ENCODE measurements around the gene CENPX.

CENPX gene

DNA sequence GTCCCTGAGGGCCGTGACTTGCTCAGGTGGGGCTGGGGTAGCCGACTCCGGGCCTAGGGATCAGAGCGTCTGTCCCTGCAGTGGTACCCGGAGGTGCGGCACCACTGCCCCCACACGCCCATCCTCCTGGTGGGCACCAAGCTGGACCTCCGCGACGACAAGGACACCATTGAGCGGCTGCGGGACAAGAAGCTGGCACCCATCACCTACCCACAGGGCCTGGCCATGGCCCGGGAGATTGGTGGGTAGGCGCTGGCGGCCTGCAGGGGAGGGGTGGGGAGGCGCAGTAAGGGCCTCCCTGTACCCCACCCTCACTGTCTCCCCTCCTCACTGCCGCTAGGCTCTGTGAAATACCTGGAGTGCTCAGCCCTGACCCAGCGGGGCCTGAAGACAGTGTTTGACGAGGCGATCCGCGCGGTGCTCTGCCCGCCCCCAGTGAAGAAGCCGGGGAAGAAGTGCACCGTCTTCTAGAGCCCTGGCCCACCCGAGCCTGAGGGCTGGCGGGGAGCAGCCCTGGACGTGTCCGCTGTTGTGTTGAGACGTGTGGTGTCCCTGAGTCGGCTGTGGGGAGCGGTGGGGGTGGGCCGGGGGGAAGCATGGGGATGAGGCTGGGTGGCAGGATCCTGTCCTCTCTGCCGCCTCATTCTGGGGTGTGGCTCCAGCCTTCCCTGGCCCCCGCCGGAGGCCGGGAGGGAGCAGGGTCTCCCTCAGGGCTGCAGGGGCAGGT lies 10.8 kb upstream of the CENPX start:
- TF ChIP-seq, protein P1, sequence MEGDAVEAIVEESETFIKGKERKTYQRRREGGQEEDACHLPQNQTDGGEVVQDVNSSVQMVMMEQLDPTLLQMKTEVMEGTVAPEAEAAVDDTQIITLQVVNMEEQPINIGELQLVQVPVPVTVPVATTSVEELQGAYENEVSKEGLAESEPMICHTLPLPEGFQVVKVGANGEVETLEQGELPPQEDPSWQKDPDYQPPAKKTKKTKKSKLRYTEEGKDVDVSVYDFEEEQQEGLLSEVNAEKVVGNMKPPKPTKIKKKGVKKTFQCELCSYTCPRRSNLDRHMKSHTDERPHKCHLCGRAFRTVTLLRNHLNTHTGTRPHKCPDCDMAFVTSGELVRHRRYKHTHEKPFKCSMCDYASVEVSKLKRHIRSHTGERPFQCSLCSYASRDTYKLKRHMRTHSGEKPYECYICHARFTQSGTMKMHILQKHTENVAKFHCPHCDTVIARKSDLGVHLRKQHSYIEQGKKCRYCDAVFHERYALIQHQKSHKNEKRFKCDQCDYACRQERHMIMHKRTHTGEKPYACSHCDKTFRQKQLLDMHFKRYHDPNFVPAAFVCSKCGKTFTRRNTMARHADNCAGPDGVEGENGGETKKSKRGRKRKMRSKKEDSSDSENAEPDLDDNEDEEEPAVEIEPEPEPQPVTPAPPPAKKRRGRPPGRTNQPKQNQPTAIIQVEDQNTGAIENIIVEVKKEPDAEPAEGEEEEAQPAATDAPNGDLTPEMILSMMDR (IDR thresholded peaks at IDR 0.05; ENCODE audit: low read depth, low read length): no peak
- no peak for DNase-seq
- Histone ChIP-seq H3K4me1 (no peaks in the 10 kb centered on the region; the same call in 1 of the 2 replicates), H3K9me3 (no peaks in the 10 kb centered on the region), H3K36me3 (0 out of 2 replicates have a peak, but pooled peaks cover 2% of the 10 kb centered on the region), H3K27me3 (no peaks in the 10 kb centered on the region), H3K4me3 (ENCODE audit: low read depth, low read length) (no peak overlapping the region)

GRCh38 chr17:82031885-82032627 lies 9.4 kb upstream of the CENPX start:
- Histone ChIP-seq H3K36me3 (0 out of 2 replicates have a peak, but pooled peaks cover 2% of the 10 kb centered on the region), H3K9me3 (no peaks in the 10 kb centered on the region), H3K27me3 (no peaks in the 10 kb centered on the region), H3K4me1 (no peaks in the 10 kb centered on the region), H3K4me3 (ENCODE audit: low read depth, low read length) (peak overlapping the region; percentile 69)
- no peak for DNase-seq
- TF ChIP-seq, protein P1 (IDR thresholded peaks at IDR 0.05; ENCODE audit: low read depth, low read length): no peak

DNA sequence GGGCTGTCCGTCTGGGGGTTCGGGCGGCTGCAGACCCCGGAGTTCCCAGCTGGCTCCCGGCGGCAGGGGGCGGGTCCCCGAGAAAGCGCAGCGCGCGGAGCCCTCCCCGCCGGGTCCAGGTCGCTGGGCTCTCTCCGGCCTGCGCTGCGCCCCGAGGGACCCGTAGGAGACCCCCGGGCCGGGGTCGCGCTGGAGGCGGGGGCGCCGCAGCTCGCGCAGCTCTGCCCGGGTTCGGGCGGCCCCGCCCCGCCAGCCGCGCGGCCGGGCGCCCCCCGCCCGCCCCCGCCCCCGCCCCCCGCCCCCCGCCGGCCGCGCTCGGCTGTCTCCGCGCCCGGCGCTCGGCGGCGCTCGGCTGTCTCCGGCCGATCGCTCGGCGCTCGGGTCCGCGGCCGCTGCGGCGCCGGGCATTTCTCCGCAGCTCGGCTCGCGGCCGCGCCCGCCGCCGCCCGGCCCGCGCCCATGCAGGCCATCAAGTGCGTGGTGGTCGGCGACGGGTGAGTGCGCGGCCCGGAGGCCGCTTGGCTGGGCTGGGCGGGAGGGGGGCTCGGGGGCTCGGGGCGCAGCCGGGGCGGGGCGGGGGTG lies 8.7 kb upstream of the CENPX start, which contains the start of gene RAC3:
Gene RAC3, plus strand, starts transcription at position 376 of the 582 bp plus-strand sequence. Its CDS starts 84 bp downstream, at position 460.
- 0 out of 2 replicates have a peak, but pooled peaks cover 2% of the 10 kb centered on the region for H3K36me3 ChIP-seq
- H3K27me3 ChIP-seq: no peaks in the 10 kb centered on the region
- TF ChIP-seq, protein P1 (IDR thresholded peaks at IDR 0.05; ENCODE audit: low read depth, low read length): no peak
- DNase-seq: peak; percentile 72
- peak within 1 kb of the TSS; percentile 69 for H3K4me3 ChIP-seq (ENCODE audit: low read depth, low read length)
- no peaks in the 10 kb centered on the region for H3K4me1 ChIP-seq
- H3K9me3 ChIP-seq: no peaks in the 10 kb centered on the region

DNA sequence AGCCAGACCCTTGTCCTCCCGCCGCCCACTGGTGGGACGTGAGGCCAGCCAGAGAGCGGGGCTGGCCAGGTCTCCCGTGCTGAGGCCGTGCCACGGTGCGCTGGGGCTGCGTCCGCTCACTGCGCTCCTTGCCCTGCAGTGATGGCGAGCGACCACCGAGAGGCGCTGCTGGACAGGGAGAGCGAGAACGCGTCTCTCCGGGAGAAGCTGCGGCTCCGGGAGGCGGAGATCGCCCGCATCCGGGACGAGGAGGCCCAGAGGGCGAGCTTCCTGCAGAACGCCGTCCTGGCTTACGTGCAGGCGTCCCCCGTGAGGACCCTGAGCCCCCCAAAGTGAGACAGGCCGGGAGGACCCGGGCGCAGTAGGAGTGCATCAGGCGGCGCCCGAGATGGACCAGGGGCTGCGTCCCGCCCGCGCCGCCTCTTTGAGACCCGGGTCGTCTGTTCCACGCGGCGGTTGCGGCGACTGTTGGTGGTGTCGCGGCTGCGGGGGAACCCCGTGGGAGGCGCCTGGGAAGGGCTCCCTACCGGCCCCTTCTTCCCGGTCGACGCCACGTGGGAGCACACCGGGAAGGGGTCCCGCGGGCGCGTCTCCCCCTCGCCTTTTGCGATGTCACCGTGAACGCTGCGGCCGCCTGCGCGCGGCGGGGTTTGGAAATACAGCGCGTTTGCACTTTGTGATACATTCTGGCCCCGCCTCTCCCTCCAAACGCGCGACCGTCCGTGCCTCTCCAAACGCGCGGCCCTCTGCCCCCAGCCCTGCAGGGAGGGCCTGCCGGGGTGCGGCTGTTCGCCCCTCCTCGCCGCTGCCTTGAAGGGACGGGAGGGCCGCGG lies 8.0 kb upstream of the CENPX start:
- TF ChIP-seq, protein P1 (IDR thresholded peaks at IDR 0.05; ENCODE audit: low read depth, low read length): peak; percentile 45
- peak overlapping the region; percentile 66 for H3K4me3 ChIP-seq (ENCODE audit: low read depth, low read length)
- no peaks in the 10 kb centered on the region for H3K4me1 ChIP-seq
- H3K9me3 ChIP-seq: no peaks in the 10 kb centered on the region
- H3K27me3 ChIP-seq: no peaks in the 10 kb centered on the region
- peak; percentile 93 for DNase-seq
- H3K36me3 ChIP-seq: no peaks in the 10 kb centered on the region

- Histone ChIP-seq H3K9me3 (no peaks in the 10 kb centered on the region), H3K36me3 (no peaks in the 10 kb centered on the region), H3K4me1 (no peaks in the 10 kb centered on the region), H3K27me3 (no peaks in the 10 kb centered on the region), H3K4me3 (ENCODE audit: low read depth, low read length) (no peak overlapping the region; the same call in 1 of the 2 replicates)
- TF ChIP-seq, protein P1 (IDR thresholded peaks at IDR 0.05; ENCODE audit: low read depth, low read length): no peak
- no peak for DNase-seq
These were observed 7.4 kb upstream of the CENPX start for GRCh38 chr17:82029990-82030469.

Measured in BE2C (cell line).